GM19468 (cell line): ENCODE data around the gene LRRC7.
"Not testable (repeated sequence)": the region's sequence is repeated elsewhere in the genome, so short reads cannot be mapped to it uniquely, and the experiment has no call there.

Experiments used
- ATAC-seq: cut with Tn5 transposase; IDR thresholded peaks from one replicate; pipeline ENCODE4 v1.9.1; 2021; ENCODE audit warnings: mild to moderate bottlenecking, moderate library complexity, moderate number of reproducible peaks; ENCODE audit not compliant: unreplicated experiment; ENCODE audit errors: extremely low read depth

LRRC7 gene

DNA sequence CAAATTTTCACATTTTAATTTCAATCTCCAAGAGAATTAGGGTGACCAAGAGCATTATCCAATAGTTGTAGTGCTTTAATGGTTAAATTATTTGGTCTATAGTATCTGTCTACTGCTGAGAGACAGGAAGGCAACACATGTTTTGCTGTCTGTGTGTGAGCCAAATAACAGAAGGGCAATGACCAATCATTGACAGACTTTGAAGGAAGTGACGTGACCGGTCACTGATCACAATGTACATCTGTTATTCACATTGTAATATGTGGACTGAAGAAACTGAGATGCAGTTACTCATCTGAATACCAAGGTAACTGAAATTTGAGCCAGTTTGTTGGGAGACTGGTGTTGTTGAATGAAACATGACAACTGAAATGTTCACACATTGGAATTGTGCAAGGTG lies 440.9 kb downstream of the LRRC7 start:
- ATAC-seq = no peak

GRCh38 chr1:70017770-70018169 lies 450.0 kb downstream of the LRRC7 start:
- ATAC-seq = no peak

- ATAC-seq = no peak
Measured at GRCh38 chr1:70024272-70024671, 456.6 kb downstream of the LRRC7 start.

DNA sequence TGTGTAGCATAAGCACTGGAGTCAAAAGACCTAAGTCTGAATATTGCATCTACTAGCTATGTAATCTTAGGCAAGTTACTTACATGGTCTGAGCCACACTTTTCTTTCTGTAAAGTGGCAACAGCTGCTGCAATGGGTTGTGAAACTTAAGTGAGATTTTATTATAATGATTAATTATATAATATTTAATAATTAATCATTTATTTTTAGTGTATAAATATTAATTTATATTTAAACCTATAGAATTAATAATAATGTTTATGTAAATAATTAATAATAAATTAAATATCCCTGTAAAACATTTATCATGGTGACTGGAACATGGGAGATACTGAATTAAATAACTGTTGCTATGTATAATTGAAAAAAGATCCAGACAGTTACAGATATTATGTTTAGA lies 457.3 kb downstream of the LRRC7 start:
- ATAC-seq = no peak

- ATAC-seq = no peak
Measured at GRCh38 chr1:70025846-70026245, 458.1 kb downstream of the LRRC7 start.

DNA sequence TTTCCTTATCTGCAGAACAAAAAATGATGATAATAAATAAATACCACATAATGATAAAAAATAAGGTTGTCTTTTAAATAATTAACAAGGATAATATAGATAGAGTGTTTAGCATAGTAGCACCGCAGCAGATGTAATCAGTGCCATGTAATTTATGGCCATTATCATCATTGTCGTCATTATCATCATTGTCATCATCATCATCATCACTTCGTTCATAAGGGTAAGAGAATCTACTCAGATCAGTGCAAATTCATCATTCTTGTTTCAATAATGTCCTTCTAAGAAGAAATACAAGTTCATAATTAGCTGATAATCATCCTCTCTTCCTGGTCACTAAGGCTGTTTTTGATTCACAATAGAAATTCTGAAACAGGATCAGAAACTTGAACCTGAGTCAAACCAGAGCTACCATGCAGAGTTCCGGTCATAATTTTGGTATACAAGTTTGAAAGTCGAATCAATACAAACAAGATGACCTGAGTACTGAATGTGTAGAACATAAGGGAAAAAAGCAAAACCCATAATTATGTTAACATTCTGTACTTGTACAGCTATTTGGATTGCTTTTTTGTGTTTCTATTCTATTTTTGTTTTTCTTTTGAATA lies 465.6 kb downstream of the LRRC7 start:
- peak; percentile 60 for ATAC-seq

DNA sequence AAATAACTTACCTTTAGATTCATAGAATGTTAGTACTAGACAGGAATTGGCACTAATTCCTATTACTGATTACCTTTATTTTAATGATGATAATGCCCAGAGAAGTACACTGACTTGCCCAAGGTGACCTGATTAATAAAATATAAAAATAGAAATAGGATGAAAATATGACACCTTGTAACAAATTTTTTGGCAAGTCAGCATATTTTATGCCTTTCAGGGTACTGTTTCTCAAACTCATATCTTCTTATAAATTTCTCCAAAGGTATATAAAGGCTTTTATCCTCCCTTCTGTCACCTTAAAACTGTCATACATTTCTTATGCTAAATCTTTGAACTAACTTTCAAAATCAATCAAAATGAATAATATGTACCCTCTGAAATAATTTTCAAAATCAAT lies 466.2 kb downstream of the LRRC7 start:
- no peak for ATAC-seq

GRCh38 chr1:70034403-70034802 lies 466.7 kb downstream of the LRRC7 start:
- ATAC-seq = no peak

GRCh38 chr1:70038025-70038424 lies 470.3 kb downstream of the LRRC7 start:
- no peak for ATAC-seq

DNA sequence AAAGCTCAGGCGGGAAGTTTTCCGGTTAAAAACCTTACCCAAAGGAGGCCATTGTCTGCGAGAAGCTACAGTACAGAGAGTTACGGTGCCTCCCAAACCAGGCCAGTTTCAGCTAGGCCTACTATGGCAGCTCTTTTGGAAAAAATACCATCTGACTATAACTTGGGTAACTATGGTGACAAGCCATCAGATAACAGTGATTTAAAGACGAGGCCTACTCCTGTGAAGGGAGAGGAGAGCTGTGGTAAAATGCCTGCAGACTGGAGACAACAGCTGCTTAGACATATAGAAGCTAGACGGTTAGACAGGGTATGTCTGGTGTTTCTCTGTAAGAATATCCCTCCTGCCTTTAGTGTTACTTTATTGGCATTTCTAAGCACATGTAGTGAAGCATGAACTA lies 471.8 kb downstream of the LRRC7 start:
- ATAC-seq = no peak

GRCh38 chr1:70041317-70042045 lies 473.8 kb downstream of the LRRC7 start:
- no peak for ATAC-seq

GRCh38 chr1:70042090-70042731 lies 474.5 kb downstream of the LRRC7 start:
- ATAC-seq = no peak

GRCh38 chr1:70043804-70044203 lies 476.1 kb downstream of the LRRC7 start:
- ATAC-seq = no peak

- ATAC-seq = no peak
Measured at GRCh38 chr1:70044832-70045231, 477.1 kb downstream of the LRRC7 start.

- not testable (repeated sequence) for ATAC-seq
Measured at GRCh38 chr1:70045581-70045980, 477.9 kb downstream of the LRRC7 start.

GRCh38 chr1:70048336-70049094 lies 480.8 kb downstream of the LRRC7 start:
- ATAC-seq = no peak

DNA sequence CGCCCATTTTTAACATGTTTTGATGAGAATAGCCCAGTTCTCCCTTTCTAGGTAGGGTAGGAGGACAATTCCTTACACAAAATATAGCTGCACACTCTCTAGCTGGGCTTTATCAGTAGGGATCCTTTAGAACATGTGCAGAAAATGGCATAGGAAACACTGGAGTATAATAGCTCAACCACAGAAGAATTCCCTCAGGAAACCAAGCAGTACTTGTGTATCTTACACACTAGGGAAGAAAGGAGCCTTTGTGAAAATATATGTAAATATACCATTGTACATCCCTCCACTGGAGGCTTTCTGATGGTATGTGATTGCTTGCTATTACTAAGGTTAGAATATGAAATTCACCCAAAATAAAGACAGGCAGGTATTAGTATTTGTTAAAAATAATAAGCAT lies 484.2 kb downstream of the LRRC7 start:
- no peak for ATAC-seq

GRCh38 chr1:70057500-70057899 lies 489.8 kb downstream of the LRRC7 start:
- ATAC-seq = no peak

DNA sequence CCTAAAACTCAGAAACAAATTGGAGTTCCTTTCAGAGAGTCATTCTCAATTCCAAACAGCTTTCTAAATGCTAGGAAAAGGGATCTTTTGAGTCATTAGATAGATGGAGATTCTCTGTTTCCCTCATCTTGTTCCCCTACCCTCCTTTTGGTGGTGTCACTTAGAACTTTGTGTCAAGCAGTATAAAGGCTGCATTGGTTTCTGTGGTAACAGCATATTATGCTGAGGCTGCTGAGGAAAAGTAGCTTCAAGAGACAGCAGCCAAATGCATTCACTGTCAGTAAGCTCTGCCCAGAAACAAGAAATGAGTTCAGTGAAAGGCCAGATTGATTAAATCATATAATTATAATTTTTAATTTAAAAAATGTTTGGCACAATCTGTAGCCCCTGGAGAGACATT lies 493.5 kb downstream of the LRRC7 start:
- no peak for ATAC-seq

DNA sequence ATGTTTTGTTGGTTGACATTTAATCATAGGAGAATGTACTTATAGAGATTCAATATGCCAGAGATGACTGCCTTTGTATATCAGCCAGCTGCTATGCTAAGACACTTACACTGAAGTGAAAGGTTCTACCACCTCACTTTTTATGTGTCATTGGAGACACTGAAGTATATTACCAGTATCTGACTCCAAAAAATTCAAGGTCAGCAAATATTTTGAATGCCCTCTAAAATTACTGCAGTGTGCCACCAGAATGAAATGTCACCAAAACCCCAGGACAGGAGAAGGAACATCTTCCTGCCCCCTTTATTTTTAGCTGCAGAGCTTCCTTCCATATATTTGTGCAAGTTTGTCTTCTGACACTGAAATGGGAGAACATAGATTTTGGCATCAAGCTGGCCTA lies 496.1 kb downstream of the LRRC7 start:
- no peak for ATAC-seq

DNA sequence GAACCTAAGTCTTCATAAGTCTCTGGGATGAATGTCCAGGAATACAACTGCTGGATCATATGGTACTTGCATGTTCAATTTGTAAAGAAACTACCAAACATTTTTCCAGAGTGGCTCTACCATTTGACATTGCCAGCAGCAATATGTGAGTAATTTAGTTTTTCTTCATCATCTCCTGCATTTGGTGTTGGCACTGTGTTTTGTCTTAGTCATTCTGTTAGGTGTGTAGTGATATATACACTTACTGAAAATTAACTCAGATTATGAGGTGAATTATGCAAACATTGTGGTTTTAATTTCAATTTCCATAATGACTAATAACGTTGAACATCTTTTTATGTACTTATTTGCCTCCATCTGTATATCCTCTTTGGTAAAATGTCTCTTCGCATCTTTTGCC lies 499.0 kb downstream of the LRRC7 start:
- ATAC-seq = no peak
